ENCODE measurements around the gene C6orf141.

DNA sequence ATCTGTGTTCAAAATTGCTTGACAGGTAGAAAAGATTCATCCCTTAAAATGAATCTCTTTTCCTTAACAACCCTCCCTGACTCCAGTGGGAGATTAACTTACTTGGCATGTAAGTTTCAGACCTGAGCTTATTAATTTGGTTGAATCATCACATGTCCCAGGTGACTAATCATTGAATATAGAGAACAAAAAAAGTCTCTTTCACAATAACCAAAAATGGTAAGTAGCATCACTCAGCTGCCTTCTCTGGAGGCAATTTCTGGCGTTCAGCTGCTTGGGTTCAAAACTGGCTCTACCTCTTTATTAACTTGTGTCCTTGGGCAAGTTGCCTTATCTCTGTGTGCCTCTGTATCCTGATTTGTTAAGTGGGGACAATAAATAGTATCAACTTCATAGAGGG lies 2.9 kb downstream of the C6orf141 start:
- TF ChIP-seq KDM1A (IDR thresholded peaks at IDR 0.05; ENCODE audit: borderline replicate concordance): no peak
- TF ChIP-seq CREB1 (IDR thresholded peaks at IDR 0.05; ENCODE audit: low read depth): no peak
- TF ChIP-seq ZNF274 (IDR thresholded peaks at IDR 0.05; ENCODE audit: insufficient read depth, insufficient read length): no peak
- no peak for TF ChIP-seq YY1 (IDR thresholded peaks at IDR 0.05; ENCODE audit: low read depth, low read length)
- no peak for TF ChIP-seq RFX5 (IDR thresholded peaks at IDR 0.05; ENCODE audit: low read depth, low read length)
